Measurements from ENCODE around the gene SHFL.

SHFL gene

DNA sequence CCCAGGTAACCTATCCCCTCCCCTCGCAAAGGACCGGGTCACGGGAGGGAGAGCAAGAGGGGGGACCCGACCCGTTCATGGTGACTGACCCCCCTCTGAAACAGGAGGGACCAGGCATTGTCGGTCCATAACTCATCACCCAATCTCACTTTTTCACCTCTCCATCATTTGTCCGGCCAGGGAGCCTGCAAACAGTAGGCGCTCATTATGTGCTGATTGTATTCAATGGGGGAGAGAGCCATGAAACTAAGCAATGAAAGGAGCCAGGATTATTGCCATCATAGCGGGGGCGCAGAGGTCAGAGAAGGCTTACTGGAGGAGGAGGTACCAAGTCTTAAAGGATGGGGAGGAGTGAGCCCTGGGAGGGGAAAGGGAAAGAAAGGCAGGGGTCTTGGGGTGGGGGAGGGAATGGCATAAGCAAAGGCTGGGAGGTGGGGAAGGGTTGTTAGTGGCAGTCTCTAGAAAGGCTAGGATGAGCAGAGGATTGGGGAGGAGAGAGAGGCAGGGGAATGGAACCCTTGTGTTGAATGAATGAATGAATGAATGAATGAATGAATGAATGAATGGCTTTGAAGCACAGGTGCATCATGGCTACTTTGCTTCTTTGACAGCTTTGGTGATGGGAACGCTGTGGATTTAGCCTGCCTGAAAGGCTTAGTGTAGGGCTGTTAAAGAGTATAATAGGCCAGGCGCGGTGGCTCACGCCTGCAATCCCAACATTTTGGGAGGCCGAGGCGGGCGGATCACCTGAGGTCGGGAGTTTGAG lies 1.4 kb downstream of the SHFL start:
- no peak for DNase-seq (ENCODE audit: low read depth in 2 of 2)

GRCh38 chr19:10088949-10089554 lies 2.9 kb downstream of the SHFL start:
- no peak for DNase-seq (ENCODE audit: low read depth in 2 of 2)

DNA sequence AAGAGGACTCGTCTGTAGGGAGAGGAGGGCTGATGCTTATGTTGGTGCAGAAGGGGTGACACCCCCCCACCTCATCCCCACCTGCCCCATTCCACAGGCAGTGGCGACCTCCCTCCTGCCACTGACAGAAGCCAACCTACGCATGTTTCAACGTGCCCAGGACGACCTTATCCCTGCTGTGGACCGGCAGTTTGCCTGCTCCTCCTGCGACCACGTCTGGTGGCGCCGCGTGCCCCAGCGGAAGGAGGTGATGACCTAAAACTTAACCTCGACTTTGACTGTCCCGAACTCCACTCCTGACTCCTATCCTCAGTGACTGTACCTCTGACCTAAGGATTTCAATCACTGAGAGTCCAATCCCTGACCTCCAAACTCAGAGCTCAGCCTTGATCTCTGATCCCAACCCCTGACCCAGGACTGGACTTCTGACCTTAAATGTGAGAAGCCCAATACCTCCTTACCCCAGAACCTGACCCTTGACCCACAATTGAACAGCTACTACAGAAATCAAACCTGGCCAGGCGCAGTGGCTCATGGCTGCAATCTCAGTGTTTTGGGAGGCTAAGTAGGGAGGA lies 3.8 kb downstream of the SHFL start:
- no peak for DNase-seq (ENCODE audit: low read depth in 2 of 2)

DNA sequence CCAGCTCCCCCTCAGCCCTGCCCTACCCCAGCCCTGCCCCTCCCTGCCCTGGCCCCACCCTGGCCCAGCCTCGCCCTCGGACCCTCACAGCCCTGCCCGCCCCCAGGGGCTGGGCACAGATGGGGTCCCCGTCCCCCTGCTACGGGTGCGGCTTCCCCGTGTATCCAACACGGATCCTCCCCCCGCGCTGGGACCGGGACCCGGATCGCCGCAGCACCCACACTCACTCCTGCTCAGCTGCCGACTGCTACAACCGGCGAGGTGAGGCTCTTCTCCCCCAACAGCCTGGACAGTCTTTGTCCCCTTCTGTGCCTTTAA lies 5.2 kb downstream of the SHFL start:
- no peak for DNase-seq (ENCODE audit: low read depth in 2 of 2)

DNA sequence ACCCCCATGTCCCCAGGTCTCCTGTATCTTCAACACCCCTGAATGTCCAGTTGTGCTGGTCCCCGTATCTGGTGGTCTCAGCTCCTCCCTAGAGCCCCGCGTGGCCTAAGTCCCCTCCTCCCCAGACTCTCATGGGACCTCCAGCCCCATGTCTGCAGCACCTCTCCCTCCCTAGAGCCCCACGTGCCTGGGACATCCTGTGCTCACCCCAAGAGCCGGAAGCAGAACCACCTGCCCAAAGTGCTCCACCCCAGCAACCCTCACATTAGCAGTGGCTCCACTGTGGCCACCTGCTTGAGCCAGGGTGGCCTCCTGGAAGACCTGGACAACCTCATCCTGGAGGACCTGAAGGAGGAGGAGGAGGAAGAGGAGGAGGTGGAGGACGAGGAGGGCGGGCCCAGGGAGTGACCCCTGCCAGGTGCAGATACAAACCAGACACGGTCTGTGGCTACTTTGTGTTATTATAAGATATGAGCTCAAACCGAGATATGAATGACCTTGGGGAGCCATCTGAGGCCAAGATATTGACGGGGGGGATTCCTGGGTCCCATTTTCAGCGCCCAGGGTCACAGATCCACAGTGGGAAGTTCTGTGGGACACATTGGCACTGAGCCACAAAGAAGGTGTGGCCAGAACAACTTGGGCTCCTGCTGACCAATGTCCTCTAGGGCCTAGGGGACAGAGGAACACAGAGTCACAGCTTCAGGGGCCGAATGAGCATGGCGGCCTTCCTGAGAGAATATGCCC lies 6.0 kb downstream of the SHFL start:
- DNase-seq (ENCODE audit: low read depth in 2 of 2), result no peak

DNA sequence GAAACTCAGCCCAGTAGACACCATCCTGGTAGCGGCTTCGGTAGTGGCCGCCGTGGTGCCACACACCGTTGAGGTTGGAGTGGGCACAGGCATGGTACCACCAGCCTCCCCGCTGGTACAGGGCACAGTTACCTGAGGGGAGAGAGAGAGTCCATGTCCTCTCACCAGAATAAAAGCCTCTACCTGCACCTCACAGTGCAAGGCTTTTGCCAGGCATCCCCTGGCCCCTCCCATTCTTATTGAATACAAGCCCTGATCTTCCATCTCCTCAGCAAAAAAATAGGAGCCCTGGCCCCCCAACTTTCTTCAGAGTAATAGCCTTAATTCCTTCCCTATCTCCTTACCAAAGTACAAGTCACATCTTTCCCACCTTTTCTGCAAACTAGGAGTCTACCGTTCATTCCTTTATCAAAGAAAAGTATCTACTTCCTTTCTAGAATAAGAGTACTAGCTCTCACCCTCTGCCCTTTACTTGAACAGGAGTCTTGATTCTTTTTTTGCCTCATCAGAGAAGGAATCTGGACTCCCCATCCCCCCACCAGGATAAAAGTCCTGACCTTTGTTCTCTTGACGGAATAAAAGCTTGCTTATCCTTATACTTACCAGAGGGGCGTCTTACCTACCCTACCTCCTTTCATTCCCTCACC lies 6.7 kb downstream of the SHFL start:
- DNase-seq (ENCODE audit: low read depth in 2 of 2), result no peak

GRCh38 chr19:10093295-10094186 lies 7.4 kb downstream of the SHFL start:
- no peak for DNase-seq (ENCODE audit: low read depth in 2 of 2)

DNA sequence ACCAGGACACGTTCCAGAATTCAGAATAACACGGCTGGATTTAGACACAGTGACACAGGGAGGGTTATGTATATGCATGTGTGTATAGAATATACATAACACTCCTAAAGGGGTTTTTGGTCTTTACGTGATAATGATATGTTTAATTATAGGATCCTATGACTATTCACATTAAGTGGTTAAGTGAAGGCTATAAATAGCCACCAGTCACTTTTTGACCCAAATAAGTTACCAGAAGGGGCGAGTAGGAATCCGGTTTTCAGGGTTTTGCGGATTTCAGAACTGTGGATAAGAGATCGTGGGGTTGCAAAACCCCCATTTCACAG lies 9.5 kb downstream of the SHFL start:
- DNase-seq (ENCODE audit: low read depth in 2 of 2), result no peak

GRCh38 chr19:10095948-10096614 lies 10.0 kb downstream of the SHFL start:
- peak; percentile 73 to 83 for DNase-seq (ENCODE audit: low read depth in 2 of 2)

- DNase-seq (ENCODE audit: low read depth in 2 of 2), result no peak
Measured at GRCh38 chr19:10096615-10096963, 10.5 kb downstream of the SHFL start.

DNA sequence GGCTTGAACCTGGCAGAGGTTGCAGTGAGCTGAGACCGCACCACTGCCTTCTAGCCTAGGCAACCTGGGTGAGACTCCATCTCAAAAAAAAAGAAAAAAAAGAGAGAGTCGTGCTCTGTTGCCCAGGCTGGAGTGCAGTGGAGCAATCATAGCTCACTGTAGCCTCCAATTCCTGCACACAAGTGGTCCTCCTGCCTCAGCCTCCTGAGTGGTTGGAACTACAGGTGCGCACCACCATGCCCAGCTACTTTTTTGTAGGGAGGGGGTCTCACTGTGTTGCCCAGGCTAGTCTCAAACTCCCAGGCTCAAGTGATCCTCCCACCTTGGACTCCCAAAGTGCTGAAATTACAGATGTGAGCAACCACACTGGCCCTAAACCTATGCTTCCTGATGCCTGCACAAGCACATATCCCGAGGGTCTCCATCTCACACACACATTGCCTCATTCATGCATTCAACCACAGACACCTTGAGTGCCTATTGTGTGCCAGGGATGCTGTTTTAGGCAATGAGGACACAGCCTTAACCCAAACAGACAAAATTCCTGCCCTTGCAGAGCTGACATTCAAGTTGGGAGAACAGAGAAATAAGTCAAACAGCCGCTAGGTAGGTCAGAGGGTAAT lies 14.2 kb downstream of the SHFL start:
- no peak for DNase-seq (ENCODE audit: low read depth in 2 of 2)

- DNase-seq (ENCODE audit: low read depth in 2 of 2), result no peak
Measured at GRCh38 chr19:10102787-10103236, 16.7 kb downstream of the SHFL start.

DNA sequence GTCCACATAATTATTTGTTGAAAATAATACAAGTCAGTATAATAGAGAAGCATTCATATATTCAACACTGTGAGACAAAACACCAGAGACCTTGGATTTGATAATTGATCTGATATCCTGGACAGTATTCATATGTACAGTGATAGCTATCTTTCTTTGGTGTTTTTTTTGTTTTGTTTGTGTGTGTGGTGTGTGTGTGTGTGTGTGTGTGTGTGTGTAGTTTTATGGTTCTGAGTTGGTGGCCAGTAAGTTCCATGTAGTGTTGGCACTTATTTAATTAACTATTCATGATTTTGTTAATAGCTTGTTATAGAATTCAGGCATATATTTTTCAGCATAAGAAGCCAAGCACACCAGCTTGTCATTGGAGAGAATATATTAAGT lies 18.0 kb downstream of the SHFL start:
- no peak for DNase-seq (ENCODE audit: low read depth in 2 of 2)

- peak in 1 of 2 donors; percentile 60 for DNase-seq (ENCODE audit: low read depth in 2 of 2)
Measured at GRCh38 chr19:10104665-10105508, 18.8 kb downstream of the SHFL start.

DNA sequence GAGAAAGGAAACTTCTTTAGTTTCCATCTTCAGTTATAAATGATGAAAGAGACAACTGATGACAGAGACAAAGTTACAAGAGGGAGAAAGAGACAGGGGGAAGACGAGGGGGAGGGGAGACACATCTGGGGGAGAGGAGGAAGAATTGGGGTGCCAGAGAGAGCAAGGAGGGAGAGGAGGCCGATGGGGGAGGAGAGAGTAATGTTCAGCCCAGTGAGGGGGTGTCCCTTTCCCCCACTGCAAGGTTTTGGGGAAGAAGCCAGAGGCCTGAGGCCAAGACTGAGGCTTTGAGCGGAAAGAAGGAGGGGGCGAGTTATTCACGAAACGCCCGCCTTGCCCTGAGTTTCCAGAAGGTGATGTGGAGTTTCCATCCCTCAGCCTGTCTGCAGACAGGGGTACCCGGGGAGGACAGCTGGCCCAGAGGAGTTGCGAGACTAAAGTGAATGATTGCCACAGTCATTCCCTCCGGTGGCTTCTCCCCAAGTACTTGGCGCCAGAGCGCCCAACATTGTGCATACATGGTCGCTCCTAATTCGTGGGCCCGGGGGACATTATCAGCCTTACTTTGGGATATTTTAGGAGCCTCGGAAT lies 19.5 kb downstream of the SHFL start:
- peak; percentile 46 to 50 for DNase-seq (ENCODE audit: low read depth in 2 of 2)

- DNase-seq (ENCODE audit: low read depth in 2 of 2), result peak; percentile 88 to 90
Measured at GRCh38 chr19:10106100-10106936, 20.2 kb downstream of the SHFL start, which contains the start of gene PPAN. Gene PPAN, plus strand, starts transcription at chr19:10106362. Its CDS starts 33 bp downstream, at chr19:10106395.

- no peak for DNase-seq (ENCODE audit: low read depth in 2 of 2)
Measured at GRCh38 chr19:10107254-10107653, 21.1 kb downstream of the SHFL start.

DNA sequence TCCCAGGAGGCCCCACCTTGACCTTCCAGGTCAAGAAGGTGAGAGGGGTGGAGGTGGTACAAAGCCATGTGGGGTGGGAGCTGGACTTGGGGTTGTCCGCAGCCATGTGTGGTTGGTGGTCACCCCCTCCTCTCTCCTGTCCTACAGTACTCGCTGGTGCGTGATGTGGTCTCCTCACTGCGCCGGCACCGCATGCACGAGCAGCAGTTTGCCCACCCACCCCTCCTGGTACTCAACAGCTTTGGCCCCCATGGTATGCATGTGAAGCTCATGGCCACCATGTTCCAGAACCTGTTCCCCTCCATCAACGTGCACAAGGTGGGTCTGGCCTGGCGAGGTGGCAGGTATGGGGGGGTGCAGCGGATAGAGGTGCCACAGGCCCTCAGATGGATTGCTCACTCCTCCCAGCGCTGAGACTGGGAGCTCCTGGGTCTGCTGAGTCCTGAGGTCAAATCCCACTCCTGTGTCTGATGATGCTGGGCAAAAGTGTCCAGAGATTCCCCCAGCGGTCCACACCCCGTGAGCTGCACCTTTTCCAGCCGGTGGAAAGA lies 21.8 kb downstream of the SHFL start:
- DNase-seq (ENCODE audit: low read depth in 2 of 2), result no peak
